Fibroblast of lung (primary cell): ENCODE measurements around the gene LYSMD3.

Experiments used
- EZH2 ChIP-seq: IDR thresholded peaks from 2 replicates; pipeline ENCODE4 v1.5.1; 2012; ENCODE audit warnings: low read length, control low read depth, mild to moderate bottlenecking; ENCODE audit errors: missing control alignments
- TF ChIP-seq, protein P1 (sequence below), 2 donors: IDR thresholded peaks in 1 of 2; conservative IDR thresholded peaks in 1 of 2; 1 replicate in 1 of 2; 2 replicates in 1 of 2; pipeline ENCODE4 v1.5.1; 2011 to 2012; ENCODE audit warnings: low read length in 2 of 2, control low read depth in 1 of 2, inconsistent platforms in 1 of 2, low read depth in 1 of 2, mild to moderate bottlenecking in 1 of 2

DNA sequence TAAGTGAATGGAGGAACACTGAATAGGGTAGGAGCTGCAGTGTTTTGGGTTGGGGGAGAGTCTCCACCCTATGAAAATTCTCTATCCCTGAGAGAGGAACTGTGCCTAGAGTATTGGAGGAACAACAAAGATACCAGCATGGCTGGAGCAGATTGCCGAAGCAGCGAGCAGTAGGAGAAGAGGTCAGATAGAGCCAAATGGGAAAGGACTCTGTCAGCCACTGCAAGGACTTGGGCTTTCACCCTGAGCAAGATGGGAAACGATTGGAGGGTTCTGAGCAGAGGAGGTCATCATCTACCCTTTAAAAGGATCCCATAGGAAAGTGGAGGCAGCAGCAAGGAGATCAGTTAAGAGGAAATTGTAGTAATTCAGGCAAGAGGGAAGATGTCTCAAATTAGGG, 4.4 kb upstream of the LYSMD3 start:
- TF ChIP-seq, protein P1, sequence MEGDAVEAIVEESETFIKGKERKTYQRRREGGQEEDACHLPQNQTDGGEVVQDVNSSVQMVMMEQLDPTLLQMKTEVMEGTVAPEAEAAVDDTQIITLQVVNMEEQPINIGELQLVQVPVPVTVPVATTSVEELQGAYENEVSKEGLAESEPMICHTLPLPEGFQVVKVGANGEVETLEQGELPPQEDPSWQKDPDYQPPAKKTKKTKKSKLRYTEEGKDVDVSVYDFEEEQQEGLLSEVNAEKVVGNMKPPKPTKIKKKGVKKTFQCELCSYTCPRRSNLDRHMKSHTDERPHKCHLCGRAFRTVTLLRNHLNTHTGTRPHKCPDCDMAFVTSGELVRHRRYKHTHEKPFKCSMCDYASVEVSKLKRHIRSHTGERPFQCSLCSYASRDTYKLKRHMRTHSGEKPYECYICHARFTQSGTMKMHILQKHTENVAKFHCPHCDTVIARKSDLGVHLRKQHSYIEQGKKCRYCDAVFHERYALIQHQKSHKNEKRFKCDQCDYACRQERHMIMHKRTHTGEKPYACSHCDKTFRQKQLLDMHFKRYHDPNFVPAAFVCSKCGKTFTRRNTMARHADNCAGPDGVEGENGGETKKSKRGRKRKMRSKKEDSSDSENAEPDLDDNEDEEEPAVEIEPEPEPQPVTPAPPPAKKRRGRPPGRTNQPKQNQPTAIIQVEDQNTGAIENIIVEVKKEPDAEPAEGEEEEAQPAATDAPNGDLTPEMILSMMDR (conservative IDR thresholded peaks at IDR 0.05 in 1 of 2, IDR thresholded peaks at IDR 0.05 in 1 of 2; ENCODE audit: low read depth in 1 of 2, low read length in 2 of 2), result no peak
- no peak for TF ChIP-seq EZH2
